RKO (cell line): ENCODE results near the gene PRKCH.

Source experiments
- DNase-seq: peaks from one replicate; pipeline ENCODE4 v3.0.0-alpha.2; 2016; ENCODE audit warnings: low spot score

The PRKCH gene

DNA sequence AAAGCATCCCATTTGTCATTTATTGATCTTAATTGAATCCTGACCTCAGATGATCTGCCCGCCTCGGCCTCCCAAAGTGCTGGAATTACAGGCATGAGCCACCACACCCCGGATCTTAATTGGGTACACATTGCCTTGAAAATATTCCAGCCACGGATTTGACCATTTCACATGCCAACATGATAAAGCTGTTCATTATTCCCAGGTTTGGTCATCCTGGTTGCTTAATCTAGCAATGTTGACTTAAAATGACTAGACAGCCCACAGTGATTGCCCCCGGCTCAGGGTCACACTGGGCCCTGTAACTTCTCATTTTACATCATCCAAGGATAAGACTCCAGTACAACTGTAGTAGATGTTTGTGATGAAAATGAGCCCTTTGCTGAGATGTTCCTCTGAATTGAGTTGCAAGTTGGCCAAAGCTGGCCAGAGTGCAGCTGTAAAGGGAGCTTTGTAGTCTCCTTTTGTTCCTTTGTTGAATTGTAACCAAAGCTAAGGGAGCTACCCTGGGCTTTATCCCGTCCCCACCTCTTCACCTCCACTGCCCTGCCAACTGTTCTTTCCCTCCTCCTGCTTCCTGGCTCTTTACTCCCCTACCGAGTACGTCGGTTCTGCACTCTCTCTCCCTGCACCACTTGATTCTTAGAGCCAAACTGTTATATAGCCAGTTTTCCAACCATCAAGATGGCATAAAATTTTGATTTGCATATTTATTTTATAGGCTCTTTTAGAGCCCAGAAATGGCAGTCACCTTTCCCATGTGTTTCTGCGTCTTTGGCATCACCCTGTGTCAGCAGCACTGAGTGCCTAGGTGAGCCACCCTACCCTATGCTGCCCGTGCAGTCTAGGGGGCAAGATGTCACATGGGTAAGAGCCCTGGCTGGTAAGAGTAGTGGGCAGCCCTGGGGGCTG is 232.6 kb downstream of the PRKCH start:
- no peak for DNase-seq

DNA sequence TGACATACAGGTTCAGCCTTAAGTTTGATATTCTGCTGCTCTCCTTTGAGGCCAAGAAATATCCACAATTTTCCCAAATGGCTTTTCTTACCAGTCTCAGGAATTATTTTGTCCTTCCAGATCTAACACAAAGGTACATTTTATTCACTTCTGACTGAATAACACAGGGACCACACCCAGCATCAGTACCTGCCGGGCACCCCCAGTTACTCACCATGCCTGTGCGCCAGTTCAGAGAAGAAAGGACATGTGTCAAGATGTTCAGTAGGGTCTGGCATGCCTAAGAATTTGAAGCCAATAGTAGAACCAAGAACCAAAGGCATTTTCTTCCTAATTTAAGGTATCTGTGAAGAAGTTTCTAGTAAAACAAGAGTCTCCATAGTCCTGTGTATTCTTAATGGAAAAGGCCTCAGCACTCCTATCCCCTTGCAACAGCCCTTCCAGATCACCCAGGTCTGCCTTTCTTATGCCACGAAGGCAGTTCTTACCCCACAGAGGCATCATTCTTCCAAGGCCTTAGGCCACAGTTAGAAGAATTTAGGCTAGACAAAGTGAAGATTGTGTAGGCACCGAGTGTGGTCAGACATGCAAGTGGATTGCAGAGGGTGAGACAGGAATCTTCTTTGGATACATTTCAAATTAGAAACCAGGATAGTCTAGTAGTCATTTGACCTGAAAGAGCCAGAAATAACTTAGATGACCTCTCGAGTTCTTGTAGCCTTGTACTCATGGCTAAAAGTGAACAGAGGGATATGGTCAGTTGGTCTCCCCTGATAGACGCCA is 233.9 kb downstream of the PRKCH start:
- DNase-seq, result no peak

DNA sequence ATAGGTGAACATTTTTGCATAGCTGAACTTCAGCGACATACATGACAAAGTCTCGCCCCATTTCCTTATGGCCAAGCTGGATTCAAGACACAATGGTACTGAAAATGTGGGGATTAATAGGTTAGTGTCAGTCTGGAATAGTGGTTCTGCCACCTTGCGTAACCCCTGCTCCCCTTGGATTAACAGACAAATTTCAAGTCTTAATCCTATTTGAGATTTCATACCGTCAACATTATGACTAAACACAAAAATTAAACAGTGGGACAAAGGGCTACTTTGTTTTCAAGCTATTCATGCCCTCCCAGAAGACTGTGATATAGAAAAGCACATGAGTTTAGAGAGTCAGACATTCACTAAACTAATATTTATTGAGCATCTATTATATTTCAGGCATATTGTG is 235.1 kb downstream of the PRKCH start:
- no peak for DNase-seq

DNA sequence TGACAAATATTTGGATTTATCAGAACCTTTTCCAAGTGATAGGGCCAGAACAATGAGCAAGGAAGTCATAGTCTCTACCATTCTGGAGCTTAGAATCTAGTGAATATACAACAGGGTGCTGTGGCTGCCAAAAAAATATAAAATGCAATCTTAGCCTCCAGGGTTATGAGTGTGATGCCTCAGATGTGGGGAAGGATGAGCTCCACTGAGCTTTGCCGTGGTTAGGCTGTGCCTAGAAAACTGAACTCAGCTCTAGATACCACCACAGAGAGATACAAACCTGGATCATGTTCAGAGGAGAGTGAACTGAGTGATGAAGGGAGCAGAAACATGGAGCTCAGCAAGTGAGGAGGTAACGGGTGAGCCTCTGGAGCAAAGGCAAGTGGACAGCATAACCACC is 235.9 kb downstream of the PRKCH start:
- no peak for DNase-seq

DNA sequence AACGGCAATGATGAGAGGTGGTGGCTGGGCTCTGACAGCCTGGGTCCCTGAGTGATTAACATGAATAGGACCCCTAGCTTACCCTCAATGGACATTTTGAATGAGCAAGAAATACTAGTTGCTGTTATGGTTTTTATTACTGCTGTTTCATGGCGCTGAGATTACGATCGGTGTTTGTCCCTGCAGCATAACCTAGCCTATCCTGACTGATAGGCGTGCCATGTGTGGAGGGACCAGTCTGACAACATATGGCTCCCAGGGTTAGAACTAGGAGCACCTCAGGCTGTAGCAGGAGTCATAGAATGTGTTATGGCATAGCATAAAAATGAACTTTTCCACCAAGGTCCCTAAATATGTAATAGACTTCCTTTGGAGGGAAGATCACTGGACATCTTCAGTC is 236.5 kb downstream of the PRKCH start:
- no peak for DNase-seq

DNA sequence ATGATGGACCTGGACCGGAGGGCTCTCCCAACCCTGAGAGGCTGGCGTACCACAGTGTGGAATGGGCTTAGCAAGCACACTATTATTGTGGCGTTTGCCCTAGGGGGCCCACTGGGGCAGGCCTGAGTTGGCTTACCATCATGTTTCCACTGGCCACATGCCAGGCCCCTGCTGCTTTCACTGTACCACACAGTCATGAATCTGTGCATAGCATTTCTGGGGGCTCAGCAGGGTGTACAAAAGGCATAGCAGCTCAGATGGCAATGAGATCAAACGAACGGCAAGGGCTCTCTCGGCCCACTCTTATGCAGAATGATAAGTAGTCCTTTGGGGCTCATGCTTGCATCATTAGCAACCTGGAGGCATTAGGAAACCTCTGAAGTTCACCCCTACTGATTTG is 236.9 kb downstream of the PRKCH start:
- DNase-seq, result no peak

DNA sequence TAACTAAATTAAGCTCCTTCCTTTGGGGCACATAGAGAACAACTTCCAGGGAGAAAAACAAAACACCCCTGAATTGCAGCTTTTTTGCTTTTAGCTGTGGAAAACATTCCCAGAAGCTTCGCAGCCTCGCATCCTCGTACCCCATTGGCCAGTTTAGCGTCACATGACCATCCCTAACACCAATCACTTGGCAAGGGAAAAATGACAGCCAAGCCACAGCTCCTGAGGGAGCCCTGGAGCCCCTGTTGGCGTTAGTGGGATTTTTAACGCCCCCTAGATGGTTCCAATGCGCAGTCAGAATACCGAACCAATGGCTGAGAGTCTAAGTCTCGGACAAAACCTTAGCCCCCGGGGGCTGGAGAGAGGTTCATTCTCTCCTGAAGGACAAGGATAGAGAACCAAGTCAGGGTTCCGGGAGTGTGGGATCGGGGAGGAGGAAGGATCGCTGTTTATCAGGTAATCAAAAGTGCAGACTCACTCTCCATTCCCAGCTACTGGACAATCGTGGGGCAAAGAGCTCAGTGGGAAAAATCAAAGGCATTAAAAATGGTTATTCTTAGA is 238.3 kb downstream of the PRKCH start:
- no peak for DNase-seq

DNA sequence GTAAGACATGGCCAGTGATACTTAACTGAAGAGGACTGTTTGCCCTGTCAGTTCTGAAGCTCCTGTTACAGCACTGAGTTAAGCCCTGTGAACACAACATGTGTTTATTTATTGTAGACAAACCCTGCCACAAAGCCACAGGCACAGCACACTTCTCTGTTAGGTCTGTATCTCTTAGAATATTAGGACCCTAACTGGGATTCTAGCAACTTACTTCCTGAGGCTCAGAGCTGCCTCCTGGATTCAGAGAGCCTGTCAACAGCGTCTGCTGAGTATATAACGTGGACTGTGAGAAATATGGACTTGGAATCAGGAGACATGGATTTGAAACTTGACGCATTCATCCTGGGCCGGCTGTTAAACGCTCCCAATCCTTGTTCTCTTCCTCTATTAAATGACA is 238.9 kb downstream of the PRKCH start:
- DNase-seq, result no peak

DNA sequence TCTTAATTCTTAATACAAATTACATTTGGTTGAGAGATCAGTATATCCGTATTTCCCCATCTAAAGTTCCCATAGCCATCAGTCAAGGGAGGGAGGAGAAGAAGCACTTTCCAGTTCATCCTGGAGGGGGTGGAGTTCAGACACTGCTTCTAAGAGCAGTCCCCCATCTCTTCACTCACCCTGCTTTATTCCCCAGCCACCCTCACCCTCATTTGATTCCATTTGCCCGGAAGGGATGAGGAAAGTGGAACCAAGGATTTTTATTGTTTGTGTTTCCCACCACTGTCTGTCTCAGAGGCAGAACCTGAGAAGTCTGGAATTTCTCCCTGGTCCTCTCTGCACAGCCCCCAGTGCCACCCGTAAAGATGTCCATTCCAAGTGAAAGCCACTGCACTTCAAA is 239.7 kb downstream of the PRKCH start:
- no peak for DNase-seq

DNA sequence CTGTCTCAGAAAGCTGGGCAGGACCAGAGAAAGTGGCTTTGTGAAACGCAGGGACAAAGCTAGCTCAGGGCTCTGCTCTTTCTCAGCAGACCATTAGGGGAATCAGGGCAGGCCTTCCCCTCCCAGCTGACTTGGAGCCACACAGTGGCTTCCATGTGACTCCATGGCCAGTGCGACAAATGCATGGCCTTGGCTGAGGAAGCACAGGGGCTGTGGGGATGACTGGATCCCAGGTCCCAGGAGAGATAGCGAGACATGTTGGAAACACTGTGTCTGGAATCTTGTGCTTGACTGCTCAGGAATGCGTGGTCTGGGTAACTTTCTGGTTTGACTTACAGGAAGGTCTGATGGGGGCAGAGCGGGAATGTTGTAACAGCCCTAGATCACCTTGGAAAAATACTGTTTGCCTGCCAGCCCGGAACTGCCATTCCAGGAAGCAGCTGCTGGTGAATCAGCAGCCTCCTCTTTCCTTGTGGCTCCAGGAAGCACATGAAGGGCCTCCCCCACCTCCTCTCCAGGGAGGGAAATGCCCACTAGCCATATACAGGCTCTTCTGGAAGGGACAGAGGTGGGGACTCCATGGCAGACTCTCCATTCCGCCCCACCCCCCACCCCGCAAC is 240.4 kb downstream of the PRKCH start:
- peak; percentile 52 for DNase-seq

DNA sequence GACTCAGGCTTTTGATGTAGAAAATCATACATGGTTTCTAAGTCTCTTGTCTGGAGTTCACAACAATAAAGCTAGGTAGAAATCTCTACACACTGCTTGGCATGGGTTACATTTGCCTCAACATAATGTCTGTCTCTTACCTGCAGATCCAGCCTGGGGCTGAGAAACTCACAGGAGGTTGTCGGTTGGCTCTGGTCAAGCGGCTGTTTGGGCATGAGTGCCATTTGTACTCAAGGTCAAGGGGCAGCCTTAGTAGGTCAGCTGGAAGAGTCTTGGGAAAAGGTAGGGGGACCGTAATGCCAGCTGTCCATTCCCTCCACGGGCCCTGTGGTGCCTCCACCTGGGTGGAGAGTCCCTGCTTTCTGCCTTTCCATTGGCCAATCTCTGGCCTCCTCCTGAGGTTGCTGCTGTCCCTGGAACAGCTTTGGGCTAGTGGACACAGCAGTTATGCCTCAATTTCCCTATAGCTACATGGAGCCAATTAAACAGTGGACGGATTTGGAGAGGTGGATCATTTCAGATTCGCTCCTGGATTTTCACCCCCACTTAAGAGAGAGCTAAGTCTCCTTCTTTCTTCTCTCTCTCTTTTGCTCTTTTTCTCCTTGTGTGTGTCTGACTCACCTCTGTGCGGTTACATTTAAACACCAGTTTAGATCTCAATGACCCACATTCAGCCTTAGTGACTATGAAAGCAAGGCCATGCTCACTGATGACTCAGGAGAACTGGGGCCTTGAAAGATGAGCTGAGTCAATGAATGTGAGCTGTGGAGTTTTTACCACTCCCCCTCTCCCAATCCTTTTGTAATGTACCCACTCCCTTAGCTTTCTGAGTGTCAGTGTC is 241.2 kb downstream of the PRKCH start:
- peak; percentile 85 for DNase-seq

DNA sequence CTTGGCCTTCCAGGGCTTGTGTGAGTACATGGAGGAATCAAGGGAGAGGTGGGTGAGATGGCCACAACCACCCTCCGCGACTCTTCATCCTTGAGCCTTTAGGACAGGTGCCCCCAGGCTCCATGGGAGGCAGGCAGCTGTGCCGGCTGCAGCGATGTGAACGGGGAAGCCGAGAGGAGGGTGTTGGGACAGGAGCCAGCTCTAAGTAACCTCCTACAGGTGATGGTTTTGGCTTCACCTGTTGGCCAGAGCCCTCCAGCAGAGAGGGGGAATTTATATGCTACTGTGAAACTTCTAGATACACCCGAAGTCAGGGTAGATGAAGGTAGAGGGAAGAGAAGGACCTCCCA is 241.8 kb downstream of the PRKCH start:
- DNase-seq, result no peak

DNA sequence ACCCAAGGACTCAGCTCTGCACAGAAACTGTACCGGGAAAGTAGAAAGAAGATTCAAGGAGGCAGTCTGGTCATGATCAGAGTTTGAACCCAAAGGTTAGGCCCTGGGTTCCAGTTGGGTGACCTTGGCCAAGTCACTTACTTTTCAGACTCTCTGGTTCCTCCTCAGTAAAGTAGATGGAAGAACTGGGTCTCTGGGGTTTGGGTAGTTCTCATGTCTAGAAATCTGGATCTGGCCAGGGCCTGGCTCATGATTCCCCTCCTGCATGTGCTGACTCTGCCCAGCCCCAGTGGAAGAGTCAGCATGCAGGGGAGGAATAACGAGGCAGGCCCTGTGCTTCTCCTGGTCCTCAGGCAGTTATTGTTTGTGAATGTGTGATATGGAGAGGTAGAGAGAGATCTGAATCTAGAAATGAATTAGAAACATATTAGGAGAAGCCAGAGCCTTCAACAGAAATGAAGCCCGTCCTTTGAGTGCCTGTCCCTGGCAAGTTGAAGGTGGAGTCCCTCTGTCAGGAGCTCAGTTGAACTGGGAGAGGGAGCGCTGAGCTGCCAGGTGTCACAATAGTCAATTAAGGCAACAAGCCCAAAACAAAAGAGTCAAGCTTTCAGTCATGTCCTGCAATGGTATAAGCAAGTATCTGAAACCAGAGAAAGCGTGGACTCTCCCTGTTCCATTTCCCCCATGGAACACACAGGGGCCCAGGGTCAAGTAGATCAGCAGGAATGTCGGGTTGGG is 242.7 kb downstream of the PRKCH start:
- DNase-seq, result no peak

DNA sequence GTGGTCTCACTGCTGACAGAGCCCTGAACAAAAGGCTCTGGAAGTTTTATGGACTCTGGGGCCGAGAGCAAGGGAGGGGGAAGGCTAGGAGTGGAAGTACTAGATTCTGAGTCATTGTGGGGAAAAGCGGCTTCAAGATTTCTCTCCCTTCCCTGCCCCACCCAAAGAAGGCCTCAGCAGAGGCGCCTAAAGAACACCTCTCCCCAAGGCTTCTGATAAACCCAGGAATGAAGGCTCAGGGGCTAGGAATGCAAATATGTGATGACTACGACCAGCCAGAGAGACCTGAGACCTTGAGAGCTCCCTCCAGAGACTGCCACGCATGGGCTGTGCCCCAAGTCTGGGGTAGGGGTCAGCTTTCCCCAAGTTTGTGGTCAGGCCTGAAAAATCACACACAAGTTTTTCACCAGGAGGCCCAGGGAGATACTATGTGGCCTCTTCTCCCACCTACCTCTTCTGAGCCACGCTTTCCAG is 243.3 kb downstream of the PRKCH start:
- DNase-seq, result no peak

DNA sequence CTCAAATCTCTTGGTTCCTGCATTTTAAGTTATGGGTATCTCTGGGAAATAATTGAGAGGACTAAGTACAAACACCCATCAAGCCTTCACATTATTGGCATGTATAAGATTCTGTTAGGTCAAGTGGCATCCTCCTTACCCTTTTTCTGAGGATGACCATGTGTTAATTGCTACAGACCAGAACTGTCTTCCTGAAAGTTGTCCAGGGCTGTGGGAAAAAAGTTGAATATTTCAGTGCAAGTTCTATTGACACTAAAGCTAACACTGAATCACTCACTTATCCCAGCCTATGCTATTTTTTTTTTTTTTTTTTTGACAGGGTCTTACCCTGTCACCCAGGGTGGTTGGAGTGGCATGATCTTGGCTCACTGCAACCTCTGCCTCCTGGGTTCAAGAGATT is 243.8 kb downstream of the PRKCH start:
- DNase-seq, result no peak

DNA sequence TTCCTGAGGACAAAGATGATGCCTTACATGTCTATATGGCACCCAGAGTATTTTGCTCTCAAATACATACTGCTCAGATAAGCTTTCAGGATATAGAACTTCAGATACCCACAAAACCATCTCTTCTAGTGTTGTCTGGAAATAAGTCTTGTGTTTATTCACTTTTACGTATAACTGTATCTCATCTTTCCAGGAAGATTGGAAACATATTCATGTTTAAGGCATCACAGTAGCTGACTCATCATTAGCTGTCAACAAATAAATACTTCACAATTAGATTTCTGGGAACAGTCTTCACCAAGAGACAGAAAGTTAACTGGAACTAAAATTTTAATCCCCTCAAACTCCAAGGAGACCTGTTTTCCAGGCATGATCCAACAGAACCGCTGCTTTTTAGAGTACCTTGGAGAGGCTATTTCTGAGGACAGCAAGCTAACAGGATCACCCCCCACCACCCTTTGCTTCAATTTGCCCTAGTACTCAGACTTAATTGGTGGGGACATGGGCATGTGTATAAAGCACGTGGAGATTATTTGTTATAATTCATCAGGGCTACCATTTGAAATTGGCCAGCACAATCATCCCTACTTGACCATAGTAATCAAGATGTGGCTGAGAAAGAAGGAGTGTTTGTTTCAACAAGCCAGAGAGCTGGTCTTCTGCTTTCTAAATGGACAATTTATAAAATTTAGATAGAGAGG is 244.6 kb downstream of the PRKCH start:
- DNase-seq, result peak; percentile 32

DNA sequence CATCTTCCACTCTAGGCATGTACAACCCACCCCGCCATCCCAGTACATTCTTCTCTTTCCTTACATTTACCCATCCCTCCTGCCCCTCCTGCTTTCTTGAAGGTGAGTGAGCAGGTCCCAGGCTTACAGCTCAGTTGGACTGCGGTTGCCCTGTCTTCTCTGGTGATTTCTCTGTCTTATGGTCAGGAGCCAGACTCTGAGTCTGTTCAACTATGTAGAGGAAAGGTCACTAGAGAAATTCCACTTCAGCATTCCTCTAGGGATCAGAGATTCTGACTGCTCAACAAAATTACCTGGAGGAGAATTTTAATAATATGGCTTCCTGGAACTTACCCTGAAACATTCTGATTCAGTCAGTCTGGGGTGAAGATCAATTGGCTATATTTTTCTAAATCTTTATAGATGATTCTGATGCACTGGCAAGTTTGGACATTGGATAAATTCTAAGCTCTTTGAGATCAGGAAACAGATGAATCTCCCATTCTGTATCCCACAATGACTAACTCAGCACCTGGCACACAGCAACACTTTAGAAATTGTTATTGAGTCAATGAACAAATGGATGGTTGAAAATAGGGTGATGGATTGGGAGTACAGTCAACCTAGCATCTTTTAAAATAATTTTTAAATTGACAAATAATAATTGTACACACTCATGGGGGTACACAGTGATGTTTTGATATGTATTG is 245.3 kb downstream of the PRKCH start:
- DNase-seq, result no peak

DNA sequence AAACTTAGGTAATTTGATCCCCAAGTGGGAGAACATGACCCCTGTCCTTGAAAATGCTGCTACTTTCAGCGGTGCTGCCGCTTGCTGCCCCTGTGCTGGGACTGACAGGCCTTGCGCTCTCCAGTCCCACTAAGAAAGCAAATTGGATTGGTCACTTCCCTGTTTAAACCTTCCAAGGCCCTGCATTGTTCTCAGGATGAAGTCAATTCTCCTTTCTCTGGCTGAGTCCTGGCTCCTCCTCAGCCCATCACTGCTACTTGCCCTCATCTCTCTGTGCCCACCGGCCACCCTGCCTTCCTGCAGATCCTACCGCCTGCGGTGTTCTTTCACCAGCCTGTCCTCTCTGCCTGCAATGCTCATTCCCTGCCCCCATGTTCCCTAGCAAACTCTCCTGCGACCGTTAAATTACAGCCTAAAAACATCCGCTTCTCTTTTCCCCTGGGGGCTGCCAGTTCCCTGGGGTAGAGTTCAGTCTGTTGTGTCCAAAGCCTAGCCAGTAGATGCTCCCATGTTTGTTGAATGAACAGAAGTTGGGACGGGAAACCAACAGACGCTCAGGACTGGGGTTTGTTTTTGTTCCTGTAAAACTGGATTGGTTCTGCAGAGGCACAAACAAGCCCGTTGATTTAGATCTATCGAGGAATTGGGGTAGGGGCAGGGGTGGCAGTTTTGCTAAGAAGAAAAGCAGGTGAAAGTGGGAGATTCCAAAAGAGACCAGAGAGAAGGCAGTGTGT is 246.6 kb downstream of the PRKCH start:
- no peak for DNase-seq

DNA sequence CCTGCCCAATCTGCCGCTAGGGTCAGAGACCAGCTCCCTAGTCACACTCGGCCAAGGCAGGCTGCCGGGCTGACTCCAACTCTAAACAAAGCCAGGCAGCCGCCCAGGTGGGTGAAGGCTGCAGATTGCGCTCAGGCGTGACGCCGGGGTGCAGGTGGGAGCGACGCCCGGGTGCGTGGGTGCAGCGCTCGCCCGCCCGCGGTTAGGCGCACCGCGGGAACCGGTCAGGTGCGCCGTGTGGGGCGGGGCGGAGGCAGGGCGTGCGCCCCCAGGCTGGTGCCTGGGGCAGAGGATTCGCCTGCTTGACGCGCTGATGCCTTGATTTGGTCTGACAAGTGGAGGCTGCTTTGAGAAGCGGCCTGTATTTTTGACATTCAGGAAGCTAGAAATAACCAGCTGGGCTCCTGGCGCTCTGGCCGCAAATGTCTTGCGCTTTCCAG is 247.2 kb downstream of the PRKCH start:
- DNase-seq, result no peak
